T-helper 2 cell treated with Interferon-gamma antibody and Interleukin-4, amounts not matched to agents 5 μg/mL and 100 μg/mL, for 36 hours (primary cell): ENCODE data around the gene RBM33.

Source experiments
- DNase-seq: peaks from one replicate; pipeline ENCODE4 v3.0.0; 2021; ENCODE audit warnings: low spot score
- H3K27ac Mint-ChIP-seq: one replicate; pipeline ENCODE4 v1.8.0; 2021; ENCODE audit warnings: mild to moderate bottlenecking, mixed read lengths
- H3K27me3 Mint-ChIP-seq: one replicate; pipeline ENCODE4 v1.8.0; 2021; ENCODE audit warnings: low read depth, mixed read lengths
- H3K36me3 Mint-ChIP-seq: one replicate; pipeline ENCODE4 v1.8.0; 2021; ENCODE audit warnings: low read depth, mixed read lengths
- H3K4me1 Mint-ChIP-seq: one replicate; pipeline ENCODE4 v1.8.0; 2021; ENCODE audit warnings: low read depth, mixed read lengths
- H3K4me3 Mint-ChIP-seq: one replicate; pipeline ENCODE4 v1.8.0; 2022; ENCODE audit warnings: mild to moderate bottlenecking, moderate library complexity, mixed read lengths
- H3K9me3 Mint-ChIP-seq: one replicate; pipeline ENCODE4 v1.8.0; 2021; ENCODE audit warnings: mixed read lengths

Gene RBM33

GRCh38 chr7:155738104-155738503, 93.6 kb downstream of the RBM33 start:
- Mint-ChIP-seq H3K27me3 (no peaks in the 10 kb centered on the region), H3K4me3 (no peak overlapping the region), H3K9me3 (no peaks in the 10 kb centered on the region), H3K27ac (no peak overlapping the region), H3K36me3 (peaks cover 59% of the 10 kb centered on the region), H3K4me1 (peaks cover 58% of the 10 kb centered on the region)
- no peak for DNase-seq

- Mint-ChIP-seq H3K27ac (peak overlapping the region; percentile 76), H3K27me3 (no peaks in the 10 kb centered on the region), H3K4me3 (peak overlapping the region; percentile 72), H3K4me1 (peaks cover 54% of the 10 kb centered on the region), H3K9me3 (no peaks in the 10 kb centered on the region), H3K36me3 (peaks cover 63% of the 10 kb centered on the region)
- DNase-seq, result peak; percentile 64
These were observed 94.4 kb downstream of the RBM33 start for GRCh38 chr7:155738652-155739537.

DNA sequence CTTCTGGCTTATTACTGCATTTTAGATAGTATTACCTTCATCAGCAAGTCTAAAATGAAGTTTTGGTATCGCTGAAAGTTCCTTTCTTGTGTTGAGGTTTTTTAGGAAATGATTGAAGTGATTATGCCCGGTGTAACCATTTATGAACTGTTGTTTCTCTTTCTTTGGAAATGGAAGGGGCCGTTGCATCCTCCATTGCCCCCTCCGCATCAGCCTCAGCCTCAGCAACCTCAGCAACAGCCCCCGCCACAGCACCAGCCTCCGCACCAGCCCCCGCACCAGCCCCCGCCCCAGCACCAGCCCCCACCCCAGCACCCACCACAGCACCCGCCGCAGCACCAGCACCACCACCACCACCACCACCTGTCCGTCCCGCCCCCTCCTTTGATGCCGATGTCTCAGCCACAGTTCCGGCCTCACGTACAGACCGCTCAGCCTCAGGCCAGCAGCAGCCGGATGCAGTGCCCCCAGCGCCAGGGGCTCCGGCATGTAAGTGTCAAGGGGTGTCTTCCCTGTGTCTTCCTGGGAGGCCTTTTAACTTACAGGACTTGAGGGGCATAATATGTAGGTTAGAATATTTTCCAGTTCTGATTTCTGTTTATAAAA, 95.2 kb downstream of the RBM33 start:
- DNase-seq, result no peak
- Mint-ChIP-seq H3K9me3 (no peaks in the 10 kb centered on the region), H3K4me1 (peaks cover 49% of the 10 kb centered on the region), H3K36me3 (peaks cover 65% of the 10 kb centered on the region), H3K27ac (peak overlapping the region; percentile 76), H3K4me3 (peak overlapping the region; percentile 65), H3K27me3 (no peaks in the 10 kb centered on the region)

DNA sequence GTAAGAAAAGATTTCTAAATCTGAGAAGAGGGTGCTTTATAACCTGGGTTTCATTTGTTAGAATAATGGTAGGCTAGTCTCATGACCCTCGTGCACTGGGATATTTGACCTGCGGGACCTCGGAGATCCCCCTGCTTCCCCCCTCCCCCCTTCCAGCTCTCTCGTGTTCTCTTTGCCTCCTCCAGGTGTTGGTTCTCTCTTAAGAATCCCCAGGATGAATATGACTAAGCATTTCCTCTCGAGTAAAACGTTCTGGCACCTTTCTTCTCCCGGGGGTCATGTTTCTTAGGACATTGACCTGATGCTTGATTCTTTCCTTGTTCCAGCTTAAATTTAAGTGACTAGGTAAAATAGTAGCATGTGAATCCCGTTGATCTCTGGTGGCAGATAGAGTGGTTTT, 96.6 kb downstream of the RBM33 start:
- peaks cover 55% of the 10 kb centered on the region for H3K4me1 Mint-ChIP-seq
- H3K36me3 Mint-ChIP-seq, result peaks cover 74% of the 10 kb centered on the region
- DNase-seq, result no peak
- H3K27me3 Mint-ChIP-seq, result no peaks in the 10 kb centered on the region
- peak overlapping the region; percentile 55 for H3K27ac Mint-ChIP-seq
- peak overlapping the region; percentile 38 for H3K4me3 Mint-ChIP-seq
- H3K9me3 Mint-ChIP-seq, result no peaks in the 10 kb centered on the region

- Mint-ChIP-seq H3K27ac (peak overlapping the region; percentile 31), H3K27me3 (no peaks in the 10 kb centered on the region), H3K36me3 (peaks cover 81% of the 10 kb centered on the region), H3K9me3 (no peaks in the 10 kb centered on the region), H3K4me1 (peaks cover 61% of the 10 kb centered on the region), H3K4me3 (no peak overlapping the region)
- DNase-seq, result no peak
These were observed 97.3 kb downstream of the RBM33 start for GRCh38 chr7:155741805-155742204.

- no peaks in the 10 kb centered on the region for H3K9me3 Mint-ChIP-seq
- H3K4me3 Mint-ChIP-seq, result no peak overlapping the region
- H3K27ac Mint-ChIP-seq, result no peak overlapping the region
- H3K4me1 Mint-ChIP-seq, result peaks cover 56% of the 10 kb centered on the region
- no peaks in the 10 kb centered on the region for H3K27me3 Mint-ChIP-seq
- no peak for DNase-seq
- H3K36me3 Mint-ChIP-seq, result peaks cover 79% of the 10 kb centered on the region
These were observed 98.7 kb downstream of the RBM33 start for GRCh38 chr7:155743177-155743576.

GRCh38 chr7:155744971-155745683, 100.7 kb downstream of the RBM33 start:
- Mint-ChIP-seq H3K9me3 (no peaks in the 10 kb centered on the region), H3K27ac (no peak overlapping the region), H3K4me1 (peaks cover 51% of the 10 kb centered on the region), H3K36me3 (peaks cover 72% of the 10 kb centered on the region), H3K27me3 (no peaks in the 10 kb centered on the region), H3K4me3 (no peak overlapping the region)
- no peak for DNase-seq

DNA sequence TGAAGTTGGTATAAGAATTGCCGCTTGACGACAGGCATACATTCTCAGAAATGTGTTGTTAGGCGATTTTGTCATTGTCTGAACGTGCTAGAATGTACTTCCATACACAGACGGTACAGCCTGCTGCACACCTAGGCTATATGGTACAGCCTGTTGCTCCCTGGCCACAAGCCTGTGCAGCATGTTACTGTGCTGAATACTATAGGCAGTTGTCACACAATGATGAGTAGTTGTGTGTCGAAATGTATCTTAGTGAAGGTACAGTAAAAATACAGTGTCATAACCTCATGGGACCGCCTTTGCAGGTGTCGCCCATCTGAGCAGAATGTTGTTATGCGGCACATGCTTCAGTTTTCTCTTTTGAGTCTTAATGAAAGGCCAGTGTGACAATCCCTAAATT, 101.3 kb downstream of the RBM33 start:
- Mint-ChIP-seq H3K27me3 (no peaks in the 10 kb centered on the region), H3K4me1 (peaks cover 47% of the 10 kb centered on the region), H3K9me3 (no peaks in the 10 kb centered on the region), H3K4me3 (no peak overlapping the region), H3K27ac (no peak overlapping the region), H3K36me3 (peaks cover 66% of the 10 kb centered on the region)
- no peak for DNase-seq

DNA sequence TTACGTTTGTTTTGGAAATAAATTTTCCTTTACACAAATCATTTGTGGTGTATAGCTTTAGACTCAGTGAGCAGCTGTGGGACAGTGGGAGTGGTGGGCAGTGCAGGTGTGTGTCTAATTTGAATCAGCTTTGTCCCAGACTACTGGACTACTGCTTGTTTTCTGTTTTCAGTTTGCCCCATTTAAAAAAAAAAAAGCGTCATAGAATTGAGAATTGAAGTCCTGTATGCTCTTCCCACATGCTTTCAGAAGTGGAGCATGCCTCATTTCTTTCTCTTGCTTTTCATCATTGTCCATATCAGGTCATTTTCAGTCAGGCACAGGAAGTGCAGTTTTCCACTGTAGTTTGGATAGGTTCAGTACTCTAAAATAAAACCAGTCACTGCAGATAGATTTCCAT, 101.7 kb downstream of the RBM33 start:
- peaks cover 62% of the 10 kb centered on the region for H3K36me3 Mint-ChIP-seq
- H3K4me3 Mint-ChIP-seq, result no peak overlapping the region
- H3K4me1 Mint-ChIP-seq, result peaks cover 42% of the 10 kb centered on the region
- DNase-seq, result peak; percentile 44
- H3K27me3 Mint-ChIP-seq, result no peaks in the 10 kb centered on the region
- H3K9me3 Mint-ChIP-seq, result no peaks in the 10 kb centered on the region
- H3K27ac Mint-ChIP-seq, result peak overlapping the region; percentile 41

DNA sequence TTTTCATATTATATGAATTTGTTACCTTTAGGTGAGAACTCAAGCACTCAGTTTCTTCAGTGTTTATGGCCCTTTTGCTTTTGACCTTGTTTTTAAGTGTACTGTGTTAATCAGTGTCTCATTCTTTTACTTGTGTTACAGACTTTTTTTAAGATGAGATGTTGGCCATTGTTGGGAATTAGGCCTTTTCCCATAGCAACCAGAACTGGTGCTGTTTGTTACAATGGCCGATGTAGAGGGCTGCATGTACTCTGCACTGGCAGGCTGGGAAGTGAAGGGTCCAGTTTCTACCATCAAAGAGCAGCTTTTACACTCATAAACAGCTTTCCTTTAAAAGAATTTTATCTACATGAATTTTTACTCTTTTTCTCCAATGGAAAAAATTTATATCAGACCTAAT, 102.7 kb downstream of the RBM33 start:
- no peak for DNase-seq
- no peaks in the 10 kb centered on the region for H3K9me3 Mint-ChIP-seq
- H3K4me3 Mint-ChIP-seq, result no peak overlapping the region
- no peak overlapping the region for H3K27ac Mint-ChIP-seq
- no peaks in the 10 kb centered on the region for H3K27me3 Mint-ChIP-seq
- peaks cover 40% of the 10 kb centered on the region for H3K4me1 Mint-ChIP-seq
- H3K36me3 Mint-ChIP-seq, result peaks cover 57% of the 10 kb centered on the region

DNA sequence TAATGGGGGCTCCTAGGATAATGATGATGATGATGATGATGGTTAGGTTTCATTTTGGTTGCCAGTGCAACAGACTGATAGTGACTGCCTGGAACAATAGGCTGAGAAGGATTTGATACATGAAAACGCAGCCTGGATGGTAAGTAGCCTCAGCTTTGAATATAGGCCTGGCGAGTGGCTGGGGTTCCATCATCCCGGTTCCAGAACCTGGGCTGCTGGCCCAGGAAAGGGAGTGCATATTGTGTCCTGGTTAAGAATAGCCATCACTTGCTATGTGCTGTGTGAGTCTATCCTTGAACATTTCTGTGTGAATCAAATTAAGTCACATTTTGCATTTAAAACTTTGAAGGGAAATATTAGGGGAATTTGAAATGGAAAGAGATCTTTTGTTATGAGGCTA, 105.1 kb downstream of the RBM33 start:
- H3K4me3 Mint-ChIP-seq, result no peak overlapping the region
- peaks cover 56% of the 10 kb centered on the region for H3K4me1 Mint-ChIP-seq
- H3K9me3 Mint-ChIP-seq, result no peaks in the 10 kb centered on the region
- no peak for DNase-seq
- no peak overlapping the region for H3K27ac Mint-ChIP-seq
- peaks cover 57% of the 10 kb centered on the region for H3K36me3 Mint-ChIP-seq
- no peaks in the 10 kb centered on the region for H3K27me3 Mint-ChIP-seq

- H3K27ac Mint-ChIP-seq, result no peak overlapping the region
- H3K9me3 Mint-ChIP-seq, result no peaks in the 10 kb centered on the region
- no peak for DNase-seq
- no peaks in the 10 kb centered on the region for H3K27me3 Mint-ChIP-seq
- H3K4me3 Mint-ChIP-seq, result no peak overlapping the region
- peaks cover 51% of the 10 kb centered on the region for H3K36me3 Mint-ChIP-seq
- H3K4me1 Mint-ChIP-seq, result peaks cover 54% of the 10 kb centered on the region
These were observed 106.0 kb downstream of the RBM33 start for GRCh38 chr7:155750255-155751125.

DNA sequence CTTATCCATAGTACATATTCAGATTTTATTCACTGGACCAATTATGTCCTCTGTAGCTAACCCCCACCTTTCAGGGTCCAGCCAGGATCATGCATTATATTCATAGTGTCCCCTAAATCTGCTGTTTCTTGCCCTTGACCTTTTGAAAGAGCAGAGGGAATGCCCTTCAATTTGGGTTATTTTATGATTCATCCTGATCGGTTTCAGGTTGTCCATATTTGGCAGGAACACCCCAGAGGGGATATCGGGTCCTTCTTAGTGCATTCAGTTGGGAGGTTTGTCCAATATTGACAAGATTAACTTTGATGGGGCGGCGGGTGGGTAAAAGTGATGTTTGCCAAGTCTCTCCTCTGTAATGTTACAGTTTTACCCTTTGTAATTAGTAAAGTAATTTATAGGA, 106.9 kb downstream of the RBM33 start:
- DNase-seq, result no peak
- H3K9me3 Mint-ChIP-seq, result no peaks in the 10 kb centered on the region
- H3K4me3 Mint-ChIP-seq, result no peak overlapping the region
- H3K4me1 Mint-ChIP-seq, result peaks cover 47% of the 10 kb centered on the region
- H3K36me3 Mint-ChIP-seq, result peaks cover 47% of the 10 kb centered on the region
- H3K27me3 Mint-ChIP-seq, result no peaks in the 10 kb centered on the region
- no peak overlapping the region for H3K27ac Mint-ChIP-seq
